HG02798 (cell line): ENCODE measurements around the gene TRAF4.

Experiments
- ATAC-seq: cut with Tn5 transposase; IDR thresholded peaks from one replicate; pipeline ENCODE4 v1.9.1; 2021; ENCODE audit warnings: mild to moderate bottlenecking; ENCODE audit not compliant: unreplicated experiment, poor library complexity

Gene TRAF4, protein sequence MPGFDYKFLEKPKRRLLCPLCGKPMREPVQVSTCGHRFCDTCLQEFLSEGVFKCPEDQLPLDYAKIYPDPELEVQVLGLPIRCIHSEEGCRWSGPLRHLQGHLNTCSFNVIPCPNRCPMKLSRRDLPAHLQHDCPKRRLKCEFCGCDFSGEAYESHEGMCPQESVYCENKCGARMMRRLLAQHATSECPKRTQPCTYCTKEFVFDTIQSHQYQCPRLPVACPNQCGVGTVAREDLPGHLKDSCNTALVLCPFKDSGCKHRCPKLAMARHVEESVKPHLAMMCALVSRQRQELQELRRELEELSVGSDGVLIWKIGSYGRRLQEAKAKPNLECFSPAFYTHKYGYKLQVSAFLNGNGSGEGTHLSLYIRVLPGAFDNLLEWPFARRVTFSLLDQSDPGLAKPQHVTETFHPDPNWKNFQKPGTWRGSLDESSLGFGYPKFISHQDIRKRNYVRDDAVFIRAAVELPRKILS

DNA sequence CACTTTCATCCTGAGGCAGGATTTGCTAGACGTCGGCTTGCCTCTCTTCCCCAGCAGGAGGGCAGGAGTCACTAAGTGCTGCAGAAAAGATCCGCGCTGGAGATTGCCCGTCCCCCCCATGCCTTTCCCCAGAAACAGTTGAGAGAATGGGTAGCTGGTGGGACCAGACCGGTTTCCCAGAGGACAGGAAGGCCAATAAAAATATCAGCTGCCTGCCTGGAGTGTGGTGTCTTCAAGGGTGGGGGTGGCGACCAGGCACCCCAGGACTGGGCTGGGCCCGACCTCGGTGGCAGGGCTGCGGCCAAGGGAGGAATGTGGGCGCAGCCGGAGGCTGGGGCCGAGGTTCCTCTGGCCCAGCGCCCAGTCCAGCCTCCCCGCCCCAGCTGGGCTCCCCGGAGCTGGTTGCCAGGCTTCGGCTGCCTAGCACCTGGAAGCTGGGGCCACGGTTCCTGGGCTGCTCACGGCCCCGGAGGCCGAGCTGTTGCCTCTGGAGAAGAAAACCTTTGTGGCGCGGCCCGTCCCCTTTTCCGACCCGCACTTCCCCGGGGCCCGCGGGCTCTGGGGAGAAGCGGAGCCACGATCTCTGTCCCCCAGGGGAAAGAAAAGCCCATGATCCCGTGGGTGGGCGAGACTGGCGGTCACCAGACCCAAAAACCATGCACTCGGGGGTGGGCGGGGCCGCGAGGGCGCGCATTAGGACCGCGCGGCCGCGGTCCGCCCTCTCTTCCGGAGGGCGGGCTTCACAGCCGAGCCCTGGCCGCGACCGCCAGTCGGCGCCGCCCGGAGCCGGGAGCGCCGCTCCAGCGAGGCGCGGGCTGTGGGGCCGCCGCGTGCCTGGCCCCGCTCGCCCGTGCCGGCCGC, at the start of gene TRAF4:
Gene TRAF4, plus strand, starts transcription at position 769 of the 861 bp plus-strand sequence. CDS start 102 bp downstream, outside the sequence.
- peak; percentile 79 for ATAC-seq

- ATAC-seq, result no peak
These were observed 45.4 kb upstream of the TRAF4 start for GRCh38 chr17:28698253-28698941.

DNA sequence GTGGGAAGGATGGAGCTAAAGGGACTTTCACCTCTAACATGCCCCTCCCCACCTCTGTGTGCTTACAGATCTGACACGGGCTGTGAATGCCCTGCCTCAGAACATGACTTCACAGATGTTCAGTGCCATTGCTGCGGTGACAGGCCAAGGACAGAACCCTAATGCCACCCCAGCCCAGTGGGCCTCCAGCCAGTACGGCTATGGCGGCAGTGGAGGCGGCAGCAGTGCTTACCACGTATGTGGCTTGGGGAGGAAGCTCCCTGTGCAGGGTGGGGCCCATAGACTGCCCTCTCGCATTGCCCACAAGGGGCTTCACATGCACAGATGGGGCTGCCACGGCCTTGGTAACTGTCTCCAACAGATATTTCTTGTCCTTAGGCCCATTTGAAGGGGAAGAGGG, 43.5 kb upstream of the TRAF4 start:
- no peak for ATAC-seq

DNA sequence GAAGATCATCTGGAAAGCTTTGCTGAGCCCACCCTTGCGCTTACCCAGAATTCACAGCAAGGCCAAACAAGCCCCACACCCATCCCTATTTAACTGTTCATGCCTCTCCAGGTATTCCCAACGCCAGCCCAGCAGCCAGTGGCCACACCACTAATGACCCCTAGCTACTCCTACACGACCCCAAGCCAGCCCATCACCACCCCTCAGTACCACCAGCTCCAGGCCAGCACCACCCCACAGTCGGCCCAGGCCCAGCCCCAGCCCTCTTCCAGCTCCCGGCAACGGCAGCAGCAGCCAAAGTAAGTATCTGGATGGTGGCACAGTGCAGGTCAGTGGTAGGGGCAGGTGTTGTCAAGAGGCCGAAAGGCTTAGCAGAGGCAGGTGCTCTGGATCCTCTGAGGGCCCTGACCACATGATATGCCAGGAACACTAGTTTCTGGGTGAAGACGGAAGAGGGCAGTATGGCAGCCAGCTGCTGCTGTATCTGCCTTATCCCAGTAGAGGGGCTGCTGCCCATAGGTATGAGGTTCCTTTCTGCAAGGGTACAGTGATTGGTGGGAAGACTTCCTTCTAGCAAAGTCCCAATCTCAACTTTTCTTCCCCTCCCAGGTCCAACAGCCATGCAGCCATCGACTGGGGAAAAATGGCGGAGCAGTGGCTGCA, 42.9 kb upstream of the TRAF4 start:
- ATAC-seq, result no peak

- ATAC-seq, result no peak
These were observed 41.6 kb upstream of the TRAF4 start for GRCh38 chr17:28702026-28702751.

DNA sequence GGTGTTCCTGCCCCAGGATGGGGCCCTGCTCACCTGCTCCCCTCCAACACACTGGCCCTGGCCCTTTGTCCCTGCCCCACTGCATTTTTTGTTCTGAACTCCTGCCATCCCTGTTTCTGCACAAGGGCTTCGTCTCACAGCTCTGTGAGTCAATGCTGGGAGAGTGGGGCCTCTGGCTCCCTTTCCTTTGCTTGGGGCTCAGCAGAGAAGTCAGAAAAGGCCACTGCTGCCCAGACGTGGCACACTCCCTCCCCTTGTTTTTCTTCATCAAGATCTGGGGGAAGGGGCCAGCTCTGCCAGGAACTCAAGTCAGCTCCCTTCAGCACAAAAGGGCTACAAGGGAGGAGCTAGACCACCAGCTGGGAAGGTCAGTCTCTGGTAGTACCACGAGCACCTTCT, 41.1 kb upstream of the TRAF4 start:
- ATAC-seq, result no peak

- no peak for ATAC-seq
These were observed 40.1 kb upstream of the TRAF4 start for GRCh38 chr17:28703552-28704218.

DNA sequence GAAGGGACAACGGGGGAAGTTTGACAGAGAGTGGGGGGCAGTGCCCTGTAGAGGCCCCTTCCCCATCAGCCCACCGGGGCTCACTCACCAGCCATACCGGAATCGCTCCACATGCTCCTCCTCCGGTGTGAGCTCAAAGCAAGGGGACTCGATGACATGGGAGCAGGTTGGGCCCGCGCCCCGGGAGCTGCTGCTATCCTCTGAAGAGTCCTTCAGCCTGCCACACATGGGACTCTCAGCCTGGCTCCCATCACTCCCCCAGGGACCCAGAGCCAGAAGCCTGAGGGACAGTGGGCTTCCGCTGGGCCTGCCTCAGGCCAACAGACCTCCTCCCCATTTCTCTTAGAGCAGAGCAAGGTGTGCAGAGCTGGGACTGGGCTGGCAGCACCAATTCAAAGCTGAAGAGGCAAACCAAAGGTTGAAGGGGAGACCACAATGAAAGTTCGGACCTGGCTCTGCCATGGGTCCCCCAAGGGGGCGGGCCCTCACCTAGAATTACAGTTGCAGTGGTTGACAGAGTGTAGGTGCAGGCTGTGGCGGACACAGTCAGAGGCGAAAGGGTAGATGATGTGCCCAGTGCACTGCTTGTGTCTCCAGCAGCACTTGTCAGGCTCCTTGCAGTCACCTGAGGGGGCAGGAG, 39.5 kb upstream of the TRAF4 start:
- no peak for ATAC-seq

- ATAC-seq, result no peak
These were observed 38.6 kb upstream of the TRAF4 start for GRCh38 chr17:28705074-28705659.

DNA sequence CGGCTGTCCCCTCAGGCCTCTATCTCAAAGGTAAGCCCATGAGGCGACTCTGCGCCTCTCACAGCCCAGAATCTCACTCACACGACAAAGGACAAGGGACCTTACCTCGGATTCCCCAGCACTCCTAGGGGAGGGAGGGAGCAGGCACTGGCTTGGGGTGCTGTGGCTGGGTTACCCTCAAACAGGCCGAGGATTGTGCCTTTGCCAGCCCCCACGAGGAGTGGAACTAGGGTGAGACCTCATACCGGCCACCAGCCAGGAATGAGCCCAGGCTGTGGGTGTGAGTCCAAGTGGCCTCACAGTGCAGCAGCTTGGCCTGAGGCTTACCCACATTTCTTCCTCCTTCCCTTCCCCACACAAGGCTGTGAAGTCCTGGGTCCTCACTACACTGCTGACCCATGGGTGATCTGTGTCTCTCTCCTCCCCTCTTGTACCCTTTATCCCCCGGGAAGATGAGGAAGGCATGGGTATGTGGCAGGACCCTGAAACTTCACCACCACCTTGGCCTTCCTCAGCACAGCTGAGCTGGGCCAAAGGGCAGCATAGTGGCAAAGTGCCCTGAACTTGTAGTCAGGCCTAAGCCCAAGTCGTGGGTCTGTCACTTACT, 38.0 kb upstream of the TRAF4 start:
- ATAC-seq, result no peak

DNA sequence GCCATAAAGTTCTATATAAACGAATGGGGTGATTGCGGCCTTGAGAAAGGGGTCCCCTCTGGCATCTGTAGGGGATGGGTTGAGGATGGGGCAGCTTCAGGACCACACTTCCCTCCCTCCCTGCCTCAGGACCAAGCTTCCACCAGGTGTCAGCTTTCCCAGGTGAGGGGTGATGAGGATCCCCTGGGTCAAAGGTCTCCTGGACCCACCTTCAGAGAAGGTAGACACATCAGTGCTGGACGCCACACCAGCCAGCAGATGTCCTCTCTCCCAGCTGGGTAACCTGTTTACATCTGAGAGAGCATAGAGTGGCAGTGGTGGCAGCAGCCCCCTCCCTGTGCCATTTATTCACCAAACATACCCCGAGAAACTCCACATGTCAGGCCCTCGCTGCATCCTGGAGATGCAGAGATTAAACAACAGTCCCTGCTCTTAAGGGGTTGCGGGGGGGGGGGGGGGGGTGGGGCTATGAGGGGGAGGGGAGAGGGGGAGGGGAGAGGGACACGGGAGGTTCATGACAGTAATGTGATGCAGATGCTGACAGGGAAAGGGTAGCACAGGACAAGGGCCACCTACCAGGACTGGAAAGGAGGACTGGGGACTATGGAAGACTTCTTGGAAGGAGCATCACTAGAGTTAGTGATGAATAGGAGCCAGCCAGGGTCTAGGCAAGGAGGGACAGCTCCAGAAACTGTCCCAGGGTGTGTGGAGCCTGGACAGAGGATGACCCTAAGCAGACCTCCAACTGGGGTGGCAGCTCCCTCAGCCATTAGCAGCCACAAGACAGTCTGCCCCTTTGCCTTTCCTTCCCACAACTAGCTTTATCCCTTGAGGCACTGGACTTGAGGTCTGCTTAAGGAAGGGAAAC, 37.1 kb upstream of the TRAF4 start:
- no peak for ATAC-seq

GRCh38 chr17:28707339-28707720, 36.5 kb upstream of the TRAF4 start:
- no peak for ATAC-seq

DNA sequence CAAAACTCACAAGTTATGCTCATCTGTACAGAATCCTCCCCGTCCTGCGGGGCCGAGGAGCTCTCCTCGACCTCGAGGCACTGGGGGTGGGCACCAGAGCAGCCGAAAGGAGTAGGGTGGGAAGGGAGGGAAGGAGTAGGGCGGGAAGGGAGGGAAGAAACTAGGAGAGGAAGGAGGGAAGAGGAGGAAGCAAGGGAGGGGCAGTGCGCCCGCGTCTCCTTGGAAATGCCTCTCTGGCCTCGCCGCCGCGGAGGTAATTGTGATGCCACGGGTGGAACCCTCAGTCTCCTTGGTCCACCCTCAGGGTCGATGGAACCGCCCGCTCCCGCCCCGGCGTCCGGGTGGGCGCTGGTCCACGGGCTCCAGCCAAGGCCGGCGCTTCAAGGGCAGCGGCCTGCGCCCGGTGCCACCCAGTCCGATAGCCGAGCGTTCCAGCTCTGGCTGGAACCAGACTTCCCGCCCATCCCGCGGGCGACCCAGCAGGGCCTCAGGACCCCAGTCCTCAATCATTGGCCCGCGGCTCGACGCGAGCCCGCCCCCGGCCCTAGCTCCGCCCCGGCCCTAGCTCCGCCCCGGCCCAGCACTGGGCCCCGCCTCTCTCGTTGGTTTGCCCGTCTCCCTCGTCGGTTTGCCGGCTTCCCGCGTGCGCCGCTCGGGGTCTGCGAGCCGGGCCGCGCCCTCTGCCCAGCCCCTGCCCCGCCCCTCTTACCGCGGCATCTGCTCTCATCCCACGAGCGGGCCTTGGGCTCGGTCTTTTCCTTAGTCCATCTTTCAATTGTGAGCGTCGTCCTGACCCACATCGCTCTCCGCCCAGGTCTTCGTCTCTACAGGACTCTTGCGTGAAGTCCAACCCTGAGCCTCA, 32.7 kb upstream of the TRAF4 start:
- peak; percentile 88 for ATAC-seq

GRCh38 chr17:28711723-28712031, 32.1 kb upstream of the TRAF4 start, which contains the start of gene PROCA1:
PROCA1 (minus strand) TSS chr17:28711888; CDS start chr17:28711660, 228 bp downstream.
- ATAC-seq, result no peak

- no peak for ATAC-seq
These were observed 31.6 kb upstream of the TRAF4 start for GRCh38 chr17:28712032-28712704.
